DMS 273 treated with DMSO at 0.1 percent for 48 hours (cell line): ENCODE measurements around the gene ACTR6.
A peak's percentile ranks its signal among the peaks of the same experiment; 100 is the strongest.
"Not testable (repeated sequence)": the region's sequence is repeated elsewhere in the genome, so short reads cannot be mapped to it uniquely, and the experiment has no call there.

ENCODE experiments used
- DNase-seq: peaks from one replicate; lab custom pipeline; 2025; lab: John Stamatoyannopoulos, UW

ACTR6 gene

GRCh38 chr12:100219328-100220109 lies 18.9 kb downstream of the ACTR6 start:
- DNase-seq = no peak

- no peak for DNase-seq
These were observed 20.9 kb downstream of the ACTR6 start for GRCh38 chr12:100221523-100221922.

DNA sequence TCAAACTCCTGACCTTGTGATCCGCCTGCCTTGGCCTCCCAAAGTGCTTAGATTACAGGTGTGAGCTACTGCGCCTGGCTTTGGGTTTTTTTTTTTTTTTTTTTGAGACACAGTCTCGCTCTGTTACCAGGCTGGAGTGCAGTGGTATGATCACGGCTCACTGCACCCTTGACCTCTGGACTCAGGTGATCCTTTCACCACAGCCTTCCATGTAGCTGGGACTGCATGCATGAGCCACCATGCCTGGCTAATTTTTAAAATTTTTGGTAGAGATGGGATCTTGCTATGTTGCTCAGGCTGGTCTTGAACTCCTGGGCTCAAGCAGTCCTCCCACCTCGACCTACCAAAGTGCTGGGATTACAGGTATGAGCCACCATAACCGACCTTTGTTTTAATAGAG lies 21.6 kb downstream of the ACTR6 start:
- DNase-seq = not testable (repeated sequence)

DNA sequence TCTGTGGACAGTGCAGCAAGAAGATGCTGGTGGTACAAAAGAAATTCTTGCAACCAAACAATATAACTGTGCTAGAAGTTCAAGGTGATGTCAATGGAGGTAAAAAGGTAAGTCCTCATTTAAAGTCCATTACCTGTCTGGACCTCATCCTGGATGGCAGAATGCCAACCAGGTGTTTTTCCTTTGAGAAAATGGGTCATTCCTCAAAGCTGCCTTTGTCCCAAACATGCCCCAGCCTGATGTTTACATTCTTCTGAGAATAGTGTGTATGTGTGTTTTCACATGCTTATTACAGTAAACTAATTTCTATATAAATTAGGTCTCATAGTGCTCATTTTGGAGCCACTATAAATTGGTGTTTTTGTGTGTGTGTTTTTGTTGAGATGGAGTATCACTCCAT lies 24.9 kb downstream of the ACTR6 start:
- DNase-seq = no peak

- no peak for DNase-seq
These were observed 28.5 kb downstream of the ACTR6 start for GRCh38 chr12:100229036-100229635.

- DNase-seq = no peak
These were observed 29.3 kb downstream of the ACTR6 start for GRCh38 chr12:100229876-100230275.

GRCh38 chr12:100231873-100232272 lies 31.3 kb downstream of the ACTR6 start:
- not testable (repeated sequence) for DNase-seq

GRCh38 chr12:100234166-100234565 lies 33.6 kb downstream of the ACTR6 start:
- no peak for DNase-seq

DNA sequence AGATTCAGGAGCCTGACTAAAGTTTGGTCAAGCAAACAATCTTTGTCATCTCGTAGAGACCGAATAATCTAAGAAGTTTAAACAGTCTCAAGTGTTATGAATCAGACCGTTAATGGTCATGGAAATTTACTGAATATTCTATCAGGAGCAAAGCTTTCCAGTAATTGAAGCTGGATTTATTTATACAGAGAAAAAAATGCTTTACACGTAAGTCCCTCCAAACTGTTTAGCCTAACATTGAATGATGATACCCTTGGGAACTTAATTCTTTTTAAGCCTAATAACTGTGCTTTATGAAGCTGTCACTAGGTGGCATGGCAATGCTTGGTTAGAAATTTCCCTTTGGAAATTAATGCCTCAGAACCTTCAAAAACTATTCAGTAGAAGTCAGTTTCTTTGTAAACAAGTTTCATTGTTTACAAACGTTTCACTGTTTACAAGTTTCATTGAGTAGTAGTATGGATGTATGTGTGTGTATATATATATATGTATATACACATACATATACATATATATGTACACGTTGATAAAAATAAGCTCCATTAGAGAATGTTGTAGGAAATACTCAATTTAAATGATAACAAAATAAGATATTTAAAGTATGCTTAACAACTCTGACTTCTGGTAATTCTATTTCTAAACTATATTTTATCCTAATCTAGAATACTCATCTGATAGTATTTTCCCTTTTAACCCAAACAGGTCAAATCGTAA lies 34.1 kb downstream of the ACTR6 start:
- DNase-seq = peak; percentile 6

- DNase-seq = no peak
These were observed 38.2 kb downstream of the ACTR6 start for GRCh38 chr12:100238801-100239200.

- no peak for DNase-seq
These were observed 39.0 kb downstream of the ACTR6 start for GRCh38 chr12:100239589-100239988.

DNA sequence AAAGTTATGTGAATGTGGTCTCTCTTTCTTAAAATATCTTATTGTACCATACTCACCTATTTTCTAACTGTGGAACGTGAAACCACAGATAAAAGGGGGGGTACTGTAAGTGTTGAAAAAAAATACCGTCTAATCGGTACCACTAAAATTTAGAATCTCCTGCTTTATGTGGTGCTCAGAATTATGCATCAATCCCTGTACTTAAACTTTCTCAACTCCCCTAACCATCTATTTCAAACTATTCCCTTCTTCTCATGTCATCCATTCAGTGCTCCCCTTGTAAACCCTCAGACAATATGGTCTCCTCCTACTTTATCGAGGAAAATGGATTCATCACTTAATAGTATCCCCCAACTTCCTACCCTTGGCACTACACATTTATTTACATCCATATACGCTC lies 42.5 kb downstream of the ACTR6 start:
- DNase-seq = no peak

GRCh38 chr12:100247765-100248164 lies 47.1 kb downstream of the ACTR6 start:
- DNase-seq = no peak

GRCh38 chr12:100248886-100249285 lies 48.3 kb downstream of the ACTR6 start:
- DNase-seq = no peak

DNA sequence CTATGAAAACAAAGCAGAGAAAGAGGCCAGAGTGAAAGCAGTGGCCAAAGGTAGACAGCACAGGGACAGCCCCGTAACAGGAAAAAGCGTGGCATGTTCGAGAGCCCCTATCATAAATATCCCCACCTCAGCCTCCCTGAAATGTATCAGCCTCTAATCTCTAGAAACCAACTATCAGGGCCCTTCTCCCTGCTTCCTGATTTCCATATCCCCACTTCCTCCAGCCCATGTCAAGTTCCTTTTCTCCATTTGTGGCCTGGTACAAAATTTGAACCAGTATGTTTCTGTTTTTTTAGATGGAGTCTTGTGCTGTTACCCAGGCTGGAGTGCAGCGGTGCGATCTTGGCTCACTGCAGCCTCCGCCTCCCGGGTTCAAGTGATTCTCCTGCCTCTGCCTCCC lies 49.3 kb downstream of the ACTR6 start:
- DNase-seq = no peak

GRCh38 chr12:100251917-100252316 lies 51.3 kb downstream of the ACTR6 start:
- no peak for DNase-seq

DNA sequence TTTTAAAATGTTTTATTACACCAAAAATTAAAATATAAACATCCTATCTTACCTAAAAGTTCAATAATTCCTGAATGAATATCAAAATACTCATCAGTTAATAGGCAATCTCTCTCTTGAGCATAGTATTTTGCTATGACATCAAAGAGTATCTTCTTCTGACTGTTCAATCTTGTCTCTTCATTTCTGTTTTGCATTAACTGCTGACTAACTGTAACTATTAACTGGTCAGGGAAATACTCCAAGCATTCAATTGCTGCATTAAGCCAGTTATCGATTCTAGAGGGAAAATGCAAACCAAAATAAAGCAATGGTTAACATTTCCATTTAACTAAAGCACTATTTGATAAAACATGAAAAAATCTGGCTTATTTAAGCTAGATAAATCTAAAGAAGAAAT lies 52.8 kb downstream of the ACTR6 start:
- no peak for DNase-seq

- no peak for DNase-seq
These were observed 54.3 kb downstream of the ACTR6 start for GRCh38 chr12:100254876-100255275.

GRCh38 chr12:100258127-100258526 lies 57.5 kb downstream of the ACTR6 start:
- DNase-seq = no peak

DNA sequence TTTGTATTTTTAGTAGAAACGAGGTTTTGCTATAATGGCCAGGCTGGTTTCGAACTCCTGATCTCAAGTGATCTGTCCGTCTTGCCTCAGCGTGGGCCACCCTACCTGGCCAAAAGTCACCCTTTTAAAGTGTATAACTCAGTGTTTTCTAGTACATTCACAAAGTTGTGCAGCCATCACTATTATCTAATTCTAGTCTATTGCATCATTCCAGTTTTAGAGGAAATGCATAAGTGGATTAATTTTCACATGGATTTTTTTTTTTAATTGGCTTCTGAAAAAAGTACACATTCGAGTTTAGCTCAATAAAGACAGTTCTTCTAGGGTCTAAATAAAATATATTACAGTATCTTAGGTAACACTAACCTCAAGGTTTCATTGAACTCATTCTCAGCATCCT lies 62.5 kb downstream of the ACTR6 start:
- DNase-seq = no peak

DNA sequence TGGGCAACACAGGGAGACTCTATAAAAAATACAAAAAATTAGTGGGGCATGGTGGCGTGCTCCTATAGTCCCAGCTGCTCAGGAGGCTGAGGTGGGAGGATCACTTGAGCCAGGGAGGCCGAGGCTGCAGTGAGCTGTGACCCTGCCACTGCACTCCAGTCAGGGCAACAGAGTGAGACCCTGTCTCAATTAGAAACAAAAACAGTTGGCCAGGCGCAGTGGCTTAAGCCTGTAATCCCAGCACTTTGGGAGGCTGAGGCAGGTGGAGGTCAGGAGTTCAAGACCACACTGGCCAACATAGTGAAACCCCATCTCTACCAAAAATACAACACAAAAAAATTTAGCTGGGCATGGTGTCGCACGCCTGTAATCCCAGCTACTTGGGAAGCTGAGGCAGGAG lies 64.5 kb downstream of the ACTR6 start:
- not testable (repeated sequence) for DNase-seq

- DNase-seq = no peak
These were observed 65.3 kb downstream of the ACTR6 start for GRCh38 chr12:100265732-100266584.

GRCh38 chr12:100266585-100266834 lies 65.9 kb downstream of the ACTR6 start:
- DNase-seq = no peak
